Panc1 (cell line): ENCODE measurements around the gene OMP. TPM values are rescaled to one million over a fixed set of nuclear protein-coding genes. Genes with fewer than 3 reads are reported as not detected.

Experiments
- ATAC-seq: fragments of 200-7000 bp; cut with Tn5 transposase; 2 replicates; pipeline ENCODE4 v1.9.1; 2020; ENCODE audit warnings: mild to moderate bottlenecking, moderate library complexity
- BruUV-seq: library from RNA; stranded (reverse); fragments of 400-500 nt; replicated peaks from 2 replicates; lab custom pipeline; 2021; lab: Mats Ljungman, UMichigan
- CTCF ChIA-PET: fragments of 300-600 bp; sonication (Branson Sonifier 250); formaldehyde crosslinking; loops from one replicate; lab custom pipeline; 2022; ENCODE audit warnings: antibody characterized with exemption; lab: Charles Lee
- POLR2A ChIA-PET: fragments of 300-600 bp; sonication (Branson Sonifier 250); formaldehyde crosslinking; loops from one replicate; lab custom pipeline; 2022; ENCODE audit warnings: antibody characterized with exemption; lab: Charles Lee
- DNase-seq: peaks from one replicate; pipeline ENCODE4 v3.0.0-alpha.2; 2010; ENCODE audit warnings: low read depth, low spot score
- H3K27ac ChIP-seq: 2 replicates; pipeline ENCODE4 v1.5.1; 2011; ENCODE audit warnings: mild to moderate bottlenecking, low read length, inconsistent platforms
- H3K27me3 ChIP-seq: fragments of 200-500 bp; sonication (Bioruptor generic); 2 replicates; pipeline ENCODE4 v1.6.0; 2014; ENCODE audit warnings: low read length, inconsistent platforms; ENCODE audit not compliant: control insufficient read depth, insufficient read depth
- H3K36me3 ChIP-seq: fragments of 200-500 bp; sonication (Bioruptor generic); 2 replicates; pipeline ENCODE4 v1.5.1; 2014; ENCODE audit warnings: inconsistent platforms, mild to moderate bottlenecking, low read length, moderate library complexity; ENCODE audit not compliant: control insufficient read depth, insufficient read depth
- H3K4me1 ChIP-seq: 2 replicates; pipeline ENCODE4 v1.5.1; 2011; ENCODE audit warnings: inconsistent platforms, mild to moderate bottlenecking, low read length, moderate library complexity; ENCODE audit not compliant: control insufficient read depth, insufficient read depth
- H3K4me3 ChIP-seq, 2 experiments: 2 replicates each; pipeline ENCODE4 v1.5.1; 2011 to 2012; ENCODE audit warnings: low read depth in 2 of 2, low read length in 2 of 2, mild to moderate bottlenecking in 2 of 2, inconsistent platforms in 1 of 2, moderate library complexity in 1 of 2
- H3K9me3 ChIP-seq: fragments of 200-500 bp; sonication (Bioruptor generic); 2 replicates; pipeline ENCODE4 v1.5.1; 2014; ENCODE audit warnings: low read depth, mild to moderate bottlenecking, inconsistent platforms, low read length, moderate library complexity; ENCODE audit not compliant: control insufficient read depth, insufficient read depth
- POLR2AphosphoS5 ChIP-seq: IDR thresholded peaks from 2 replicates; pipeline ENCODE4 v1.6.1; 2012; ENCODE audit warnings: mild to moderate bottlenecking, low read depth, low read length, moderate library complexity
- SIN3A ChIP-seq: IDR thresholded peaks from 2 replicates; pipeline ENCODE4 v1.6.1; 2012; ENCODE audit warnings: low read depth, mild to moderate bottlenecking, low read length, moderate library complexity, borderline replicate concordance; ENCODE audit not compliant: insufficient read depth
- TCF7L2 ChIP-seq: IDR thresholded peaks from 2 replicates; pipeline ENCODE4 v1.6.1; 2011; ENCODE audit warnings: mild to moderate bottlenecking, low read depth, low read length, inconsistent platforms
- in situ Hi-C: cut with HindIII; loops from 2 replicates; pipeline ENCODE4 v1.10.0; 2016; ENCODE audit warnings: low sequenced_read_pairs, low pct_unique_long_range_greater_than_20kb
- intact Hi-C: fragments of 100-400 bp; cut with micrococcal nuclease; formaldehyde crosslinking; loops from one replicate; pipeline ENCODE4 v1.10.0; 2022; ENCODE audit not compliant: unreplicated experiment
- total RNA-seq: library from RNA; stranded (reverse); gene quantifications from one replicate; pipeline ENCODE4 v1.2.1, GENCODE V29; 2021; ENCODE audit not compliant: unreplicated experiment
- TF ChIP-seq, protein P1 (sequence below), 2 experiments: IDR thresholded peaks; 2 replicates each; pipeline ENCODE4 v1.6.1; 2011 to 2012; ENCODE audit warnings: low read depth in 2 of 2, control low read depth in 1 of 2, low read length in 1 of 2, mild to moderate bottlenecking in 1 of 2, moderate library complexity in 1 of 2; ENCODE audit not compliant: insufficient read depth in 1 of 2
- TF ChIP-seq, protein P2 (sequence below): fragments of 450-650 bp; IDR thresholded peaks from 2 replicates; pipeline ENCODE4 v1.5.1; 2017; ENCODE audit warnings: mild to moderate bottlenecking

The OMP gene
- total RNA-seq, 1 experiment from 2014 or later = 1.5 TPM

DNA sequence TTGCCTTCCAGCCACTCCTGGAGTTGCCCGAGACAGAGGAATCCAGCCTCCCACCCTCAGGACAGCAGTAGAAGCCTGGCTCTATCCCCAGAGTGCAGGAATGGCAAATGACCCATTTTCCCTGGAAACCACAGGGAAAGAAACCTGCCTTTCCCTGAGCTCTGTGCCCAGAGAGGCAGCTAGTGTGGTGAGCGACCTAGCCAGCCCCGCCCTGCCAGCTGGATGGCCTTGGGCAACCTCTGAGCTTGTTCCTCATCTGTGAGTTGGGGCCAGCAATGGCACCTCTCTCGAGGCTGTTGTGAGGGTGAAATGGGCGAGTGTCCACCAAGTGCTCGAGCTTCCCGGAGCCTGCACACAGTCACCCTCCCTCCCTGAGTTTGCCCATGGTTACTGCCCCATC, 3.7 kb downstream of the OMP start:
- intact Hi-C loops (no loop called here), in situ Hi-C loops (no loop called here)
- TF ChIP-seq TCF7L2 (no peak), SIN3A (no peak), POLR2AphosphoS5 (no peak)
- TF ChIP-seq, protein P1, sequence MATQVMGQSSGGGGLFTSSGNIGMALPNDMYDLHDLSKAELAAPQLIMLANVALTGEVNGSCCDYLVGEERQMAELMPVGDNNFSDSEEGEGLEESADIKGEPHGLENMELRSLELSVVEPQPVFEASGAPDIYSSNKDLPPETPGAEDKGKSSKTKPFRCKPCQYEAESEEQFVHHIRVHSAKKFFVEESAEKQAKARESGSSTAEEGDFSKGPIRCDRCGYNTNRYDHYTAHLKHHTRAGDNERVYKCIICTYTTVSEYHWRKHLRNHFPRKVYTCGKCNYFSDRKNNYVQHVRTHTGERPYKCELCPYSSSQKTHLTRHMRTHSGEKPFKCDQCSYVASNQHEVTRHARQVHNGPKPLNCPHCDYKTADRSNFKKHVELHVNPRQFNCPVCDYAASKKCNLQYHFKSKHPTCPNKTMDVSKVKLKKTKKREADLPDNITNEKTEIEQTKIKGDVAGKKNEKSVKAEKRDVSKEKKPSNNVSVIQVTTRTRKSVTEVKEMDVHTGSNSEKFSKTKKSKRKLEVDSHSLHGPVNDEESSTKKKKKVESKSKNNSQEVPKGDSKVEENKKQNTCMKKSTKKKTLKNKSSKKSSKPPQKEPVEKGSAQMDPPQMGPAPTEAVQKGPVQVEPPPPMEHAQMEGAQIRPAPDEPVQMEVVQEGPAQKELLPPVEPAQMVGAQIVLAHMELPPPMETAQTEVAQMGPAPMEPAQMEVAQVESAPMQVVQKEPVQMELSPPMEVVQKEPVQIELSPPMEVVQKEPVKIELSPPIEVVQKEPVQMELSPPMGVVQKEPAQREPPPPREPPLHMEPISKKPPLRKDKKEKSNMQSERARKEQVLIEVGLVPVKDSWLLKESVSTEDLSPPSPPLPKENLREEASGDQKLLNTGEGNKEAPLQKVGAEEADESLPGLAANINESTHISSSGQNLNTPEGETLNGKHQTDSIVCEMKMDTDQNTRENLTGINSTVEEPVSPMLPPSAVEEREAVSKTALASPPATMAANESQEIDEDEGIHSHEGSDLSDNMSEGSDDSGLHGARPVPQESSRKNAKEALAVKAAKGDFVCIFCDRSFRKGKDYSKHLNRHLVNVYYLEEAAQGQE (IDR thresholded peaks at IDR 0.05; ENCODE audit: insufficient read depth in 1 of 2, low read depth in 2 of 2, low read length in 1 of 2) = no peak
- TF ChIP-seq, protein P2, sequence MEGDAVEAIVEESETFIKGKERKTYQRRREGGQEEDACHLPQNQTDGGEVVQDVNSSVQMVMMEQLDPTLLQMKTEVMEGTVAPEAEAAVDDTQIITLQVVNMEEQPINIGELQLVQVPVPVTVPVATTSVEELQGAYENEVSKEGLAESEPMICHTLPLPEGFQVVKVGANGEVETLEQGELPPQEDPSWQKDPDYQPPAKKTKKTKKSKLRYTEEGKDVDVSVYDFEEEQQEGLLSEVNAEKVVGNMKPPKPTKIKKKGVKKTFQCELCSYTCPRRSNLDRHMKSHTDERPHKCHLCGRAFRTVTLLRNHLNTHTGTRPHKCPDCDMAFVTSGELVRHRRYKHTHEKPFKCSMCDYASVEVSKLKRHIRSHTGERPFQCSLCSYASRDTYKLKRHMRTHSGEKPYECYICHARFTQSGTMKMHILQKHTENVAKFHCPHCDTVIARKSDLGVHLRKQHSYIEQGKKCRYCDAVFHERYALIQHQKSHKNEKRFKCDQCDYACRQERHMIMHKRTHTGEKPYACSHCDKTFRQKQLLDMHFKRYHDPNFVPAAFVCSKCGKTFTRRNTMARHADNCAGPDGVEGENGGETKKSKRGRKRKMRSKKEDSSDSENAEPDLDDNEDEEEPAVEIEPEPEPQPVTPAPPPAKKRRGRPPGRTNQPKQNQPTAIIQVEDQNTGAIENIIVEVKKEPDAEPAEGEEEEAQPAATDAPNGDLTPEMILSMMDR = no peak
- ChIA-PET CTCF (interaction anchor here (0.5 to 1.2 kb wide), 4 partner anchors 59 to 482 kb away, joined by 3 to 7 read pairs (median 6); no protein-coding TSS in a partner anchor), POLR2A (no interaction called here)
- H3K27me3 ChIP-seq = no peaks in the 10 kb centered on the region
- no peak overlapping the region for H3K4me3 ChIP-seq
- no peak overlapping the region for H3K27ac ChIP-seq
- no peaks in the 10 kb centered on the region for H3K9me3 ChIP-seq
- BruUV-seq = no TSS peak
- H3K4me1 ChIP-seq = peaks cover 29% of the 10 kb centered on the region
- H3K36me3 ChIP-seq = no peaks in the 10 kb centered on the region
- ATAC-seq = no peak
- DNase-seq = no peak

DNA sequence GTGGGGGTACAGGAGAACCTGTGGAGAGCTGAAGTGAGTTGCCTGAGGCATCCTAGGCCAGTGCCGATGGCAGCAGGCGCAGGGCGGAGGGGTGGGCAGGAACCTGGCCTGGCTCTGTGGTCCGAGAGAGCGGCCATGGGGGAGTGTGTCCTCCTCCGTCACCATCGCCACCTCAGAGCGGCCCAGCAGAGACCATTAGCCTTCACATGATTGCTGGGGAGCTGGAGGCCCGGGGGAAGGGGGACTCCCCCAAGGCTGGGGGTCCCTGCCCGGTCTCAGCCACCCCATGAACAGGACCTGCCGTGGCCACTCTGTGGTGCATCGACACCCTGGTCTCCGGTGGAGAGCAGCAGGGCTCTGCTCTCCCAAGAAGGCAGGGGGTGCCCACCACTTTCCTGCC, 4.1 kb downstream of the OMP start:
- H3K4me3 ChIP-seq = no peak overlapping the region
- POLR2A ChIA-PET = no interaction called here
- H3K36me3 ChIP-seq = no peaks in the 10 kb centered on the region
- ATAC-seq (no peak), DNase-seq (no peak)
- no peak for TF ChIP-seq TCF7L2
- TF ChIP-seq, protein P1 (IDR thresholded peaks at IDR 0.05; ENCODE audit: insufficient read depth in 1 of 2, low read depth in 2 of 2, low read length in 1 of 2) = no peak
- TF ChIP-seq POLR2AphosphoS5 = no peak
- TF ChIP-seq, protein P2 = no peak
- no peak for TF ChIP-seq SIN3A
- BruUV-seq = no TSS peak
- intact Hi-C loops (no loop called here), in situ Hi-C loops (no loop called here)
- H3K27ac ChIP-seq = no peak overlapping the region
- no peaks in the 10 kb centered on the region for H3K27me3 ChIP-seq
- no peaks in the 10 kb centered on the region for H3K9me3 ChIP-seq
- H3K4me1 ChIP-seq = peaks cover 29% of the 10 kb centered on the region
- CTCF ChIA-PET = interaction anchor here (0.5 to 1.2 kb wide), 2 partner anchors 59 to 77 kb away, joined by 6 to 7 read pairs; no protein-coding TSS in a partner anchor
